Muscle of back (tissue), 11 donors: ENCODE measurements around the gene GPC4. TPM values are rescaled to one million over a fixed set of nuclear protein-coding genes. Genes with fewer than 3 reads are reported as not detected.

Experiments used
- DNase-seq, 3 donors: peaks; one replicate each; pipeline versions ENCODE4 v3.0.0 to v3.0.0-alpha.2; 2013
- polyA plus RNA-seq, 10 donors: library from polyadenylated mRNA; unstranded; fragments of 120-200 nt; gene quantifications; one replicate each; pipeline ENCODE4 v1.2.1, GENCODE V29; 2013; ENCODE audit not compliant: insufficient read length in 10 of 10

Gene GPC4
- polyA plus RNA-seq, 10 donors: 74.8 to 132 (median 97.4) TPM

GRCh38 chrX:133413218-133413925 lies 1.9 kb downstream of the GPC4 start:
- DNase-seq: peak in 1 of 3 donors; percentile 40

DNA sequence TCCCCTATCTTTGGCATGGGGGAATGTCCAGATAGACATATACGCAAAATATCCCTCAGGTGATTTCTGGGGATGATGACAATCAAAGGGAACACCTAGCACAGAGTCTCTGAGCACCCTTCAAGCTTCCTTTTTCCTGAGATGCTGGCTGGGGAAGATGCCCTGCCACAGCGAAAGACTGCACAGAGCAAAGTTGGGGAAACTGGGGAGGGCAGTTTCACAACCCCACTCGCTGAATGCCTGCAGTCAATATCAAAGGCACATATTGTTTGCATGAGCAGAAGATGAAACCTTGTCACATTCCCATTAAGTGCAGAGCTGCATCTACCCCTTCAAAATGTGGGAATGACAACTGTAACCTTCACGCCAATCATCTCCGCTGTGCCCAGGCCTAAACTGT lies 2.6 kb downstream of the GPC4 start:
- DNase-seq: no peak

- DNase-seq: peak; percentile 36 to 55 (median 53)
Measured at GRCh38 chrX:133412246-133412645, 3.0 kb downstream of the GPC4 start.

DNA sequence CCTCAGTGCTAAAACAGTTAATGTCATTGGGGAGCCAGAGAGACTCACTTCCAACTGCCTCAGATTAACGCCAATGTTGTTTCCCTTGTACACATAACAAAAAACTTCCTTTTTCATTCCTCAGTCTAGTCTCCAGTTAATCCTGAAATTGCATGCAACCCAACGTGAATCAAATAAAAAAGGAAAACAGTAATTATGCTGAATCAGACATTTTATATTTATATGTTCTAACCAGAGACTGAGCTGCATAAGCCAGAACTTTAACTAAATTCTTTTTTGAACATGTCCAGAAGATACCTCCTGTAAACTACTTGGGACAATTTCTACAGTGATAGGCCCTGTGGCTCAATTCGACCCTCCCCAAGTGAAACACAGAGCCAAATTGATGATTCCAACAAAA lies 4.7 kb downstream of the GPC4 start:
- no peak for DNase-seq

GRCh38 chrX:133405498-133406185 lies 9.6 kb downstream of the GPC4 start:
- no peak for DNase-seq

DNA sequence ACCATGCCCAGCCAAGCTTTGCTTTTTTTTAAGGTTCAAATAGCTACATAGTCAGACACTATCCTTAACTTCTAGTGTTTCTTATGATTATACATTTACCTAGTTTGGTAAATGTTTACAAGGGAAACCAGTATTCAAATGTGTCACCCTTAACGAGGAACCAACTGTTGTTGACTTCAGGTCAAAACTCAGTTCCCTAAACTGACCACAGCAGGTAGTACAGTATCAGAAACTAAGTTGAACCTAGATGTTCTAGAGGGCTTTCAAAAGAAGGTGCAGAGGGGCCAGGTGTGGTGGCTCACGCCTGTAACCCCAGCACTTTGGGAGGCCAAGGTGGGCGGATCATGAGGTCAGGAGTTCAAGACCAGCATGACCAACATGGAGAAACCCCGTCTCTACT lies 11.3 kb downstream of the GPC4 start:
- no peak for DNase-seq

- no peak for DNase-seq
Measured at GRCh38 chrX:133402830-133403625, 12.3 kb downstream of the GPC4 start.

- peak in 1 of 3 donors; percentile 32 for DNase-seq
Measured at GRCh38 chrX:133402042-133402453, 13.2 kb downstream of the GPC4 start.

DNA sequence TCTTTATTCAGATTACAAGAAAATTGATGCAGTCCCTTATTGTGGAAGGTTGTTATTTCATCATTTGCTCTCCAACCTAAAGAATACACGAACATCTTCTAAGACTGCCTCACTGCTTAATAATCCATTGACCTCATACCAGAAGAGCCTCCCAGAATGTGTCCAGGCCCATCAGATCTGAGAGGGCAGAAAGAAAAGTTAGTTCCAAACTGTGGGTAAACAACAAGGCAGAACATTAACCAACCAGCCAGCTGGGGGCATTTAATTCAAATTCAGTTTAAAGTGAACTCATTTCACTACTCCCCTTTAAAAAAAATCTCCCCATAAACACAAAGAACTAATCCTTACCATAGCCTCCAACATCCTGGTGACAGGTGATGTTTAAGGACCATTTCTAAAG lies 13.8 kb downstream of the GPC4 start:
- no peak for DNase-seq

DNA sequence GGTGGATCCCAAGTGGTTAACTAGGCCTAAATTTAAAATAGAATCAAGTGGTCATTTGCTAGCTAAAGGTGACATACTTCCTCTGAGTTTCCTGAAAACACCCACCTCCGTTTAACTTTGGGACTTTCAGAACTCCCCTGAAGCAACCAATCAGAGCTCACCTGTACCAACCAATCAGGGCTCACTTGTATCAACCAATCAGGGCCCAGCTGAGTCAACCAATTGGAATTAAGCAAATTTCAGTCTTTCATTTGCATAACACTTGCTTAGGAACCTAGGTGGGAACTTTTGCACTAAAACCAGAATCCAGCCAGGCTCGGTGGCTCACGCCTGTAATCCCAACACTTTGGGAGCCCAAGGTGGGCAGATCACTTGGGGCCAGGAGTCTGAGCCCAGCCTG lies 15.9 kb downstream of the GPC4 start:
- DNase-seq: no peak

- no peak for DNase-seq
Measured at GRCh38 chrX:133394765-133395164, 20.5 kb downstream of the GPC4 start.

DNA sequence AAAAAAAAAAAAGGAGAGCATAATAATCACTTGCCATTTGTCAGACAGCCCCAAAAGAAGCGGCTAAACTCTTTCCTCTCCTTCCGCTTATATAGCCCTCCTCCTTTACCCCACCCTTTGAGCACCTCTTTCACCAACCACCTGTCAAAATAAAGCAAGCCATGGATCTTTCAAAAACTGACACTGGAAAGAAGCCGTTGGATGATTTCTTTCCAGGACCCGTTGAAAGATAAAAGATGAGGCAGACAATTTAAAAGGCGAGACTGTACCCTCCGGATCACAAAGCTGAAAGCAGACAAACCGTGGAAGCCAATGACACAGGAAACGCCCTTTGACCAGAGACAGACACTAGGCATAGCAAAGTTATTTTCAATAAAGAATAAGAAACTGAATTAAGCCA lies 22.6 kb downstream of the GPC4 start:
- no peak for DNase-seq

DNA sequence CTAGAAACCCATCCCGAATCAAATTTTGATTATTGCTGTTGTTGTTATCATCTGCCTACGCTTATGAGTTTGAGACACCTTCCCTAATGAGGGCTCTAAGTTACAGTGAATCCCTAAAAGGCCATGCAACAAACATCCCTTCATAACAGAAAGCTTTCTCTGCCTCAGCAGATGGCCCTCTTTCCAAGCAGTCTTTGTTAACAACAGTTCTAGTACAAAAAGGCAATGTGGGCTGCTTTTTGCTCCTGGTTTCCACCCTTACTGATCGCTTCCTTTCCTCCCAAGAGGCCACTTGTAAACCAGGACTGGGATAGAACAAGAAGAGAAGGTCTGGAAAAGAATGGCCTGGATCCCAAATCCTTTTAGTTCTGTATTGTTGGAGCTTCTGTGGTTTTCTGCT lies 24.2 kb downstream of the GPC4 start:
- DNase-seq: no peak

DNA sequence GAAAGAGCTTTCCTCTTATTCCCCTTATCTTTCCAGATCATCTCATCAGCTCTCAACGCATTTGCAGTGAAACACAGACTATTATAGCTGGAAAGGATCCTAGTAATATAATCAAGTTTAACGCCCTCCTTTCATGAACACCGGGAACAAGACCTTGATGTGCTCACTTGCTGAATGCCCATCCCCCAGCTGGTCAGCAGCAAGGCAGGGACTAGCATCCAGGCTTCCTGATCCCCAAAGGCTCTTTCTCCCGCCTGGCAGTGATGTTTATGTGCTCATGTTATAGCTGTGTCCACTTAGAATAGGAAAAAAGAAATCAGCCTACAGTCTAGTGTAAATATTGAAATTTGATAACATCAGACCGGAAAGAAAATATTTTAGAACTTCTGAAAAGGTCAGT lies 24.6 kb downstream of the GPC4 start:
- DNase-seq: no peak

GRCh38 chrX:133389975-133390374 lies 25.3 kb downstream of the GPC4 start:
- DNase-seq: no peak

DNA sequence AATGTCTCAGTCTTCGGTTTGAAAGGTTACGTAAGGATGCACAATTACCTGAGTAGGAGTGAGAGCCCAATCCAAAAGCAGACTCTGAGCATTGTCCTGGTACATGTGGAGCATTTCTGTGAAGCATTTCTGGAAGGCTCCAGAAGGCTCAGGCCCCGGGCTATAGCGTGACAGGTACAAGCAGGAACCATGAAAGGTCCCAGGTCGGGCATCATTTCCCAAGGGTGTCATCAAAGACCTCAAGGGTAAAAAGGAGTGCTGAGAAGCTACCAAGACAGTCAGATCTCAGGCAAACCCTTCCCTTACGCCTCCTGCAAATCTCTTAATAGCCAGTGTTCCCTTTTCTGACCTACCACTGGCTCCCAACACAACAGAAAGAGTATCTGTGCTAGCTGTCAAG lies 30.8 kb downstream of the GPC4 start:
- DNase-seq: no peak

GRCh38 chrX:133380711-133381619 lies 34.3 kb downstream of the GPC4 start:
- no peak for DNase-seq

- no peak for DNase-seq
Measured at GRCh38 chrX:133376422-133376821, 38.9 kb downstream of the GPC4 start.

DNA sequence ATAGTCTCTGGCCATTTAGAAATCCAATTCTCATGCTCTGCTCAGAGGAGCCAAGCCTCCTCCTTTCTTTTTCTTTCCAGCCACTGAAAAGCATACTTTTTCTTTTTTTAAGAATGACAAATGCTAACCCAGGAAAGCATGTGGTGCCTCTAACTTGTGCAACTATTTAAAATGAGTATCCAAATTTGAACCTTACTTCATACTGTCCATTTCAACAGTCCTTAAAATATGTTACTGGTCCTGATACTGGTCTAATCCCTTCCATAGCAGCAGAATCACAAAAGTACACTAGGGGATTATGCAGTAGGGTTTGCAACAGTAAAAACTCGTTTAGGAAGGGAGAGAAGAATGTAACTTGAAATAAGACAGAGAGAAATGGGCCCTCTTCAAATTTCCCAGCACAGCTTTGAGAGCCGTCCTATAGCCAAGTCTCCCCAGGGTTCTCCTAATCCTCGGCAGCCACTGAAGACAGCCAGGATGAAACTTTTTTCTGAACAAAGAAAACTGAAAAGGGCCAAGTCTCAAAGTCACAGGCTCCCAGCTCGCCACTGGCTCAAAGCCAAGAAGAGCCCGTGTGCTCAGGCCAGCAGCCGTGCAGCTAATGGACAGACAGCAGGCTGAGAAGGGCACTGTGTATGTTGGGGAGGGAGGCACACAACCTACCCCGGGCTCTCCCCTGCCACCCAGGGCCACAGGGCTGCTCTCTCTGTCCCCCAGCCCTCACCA lies 39.5 kb downstream of the GPC4 start:
- peak in 2 of 3 donors; percentile 34 to 66 for DNase-seq

DNA sequence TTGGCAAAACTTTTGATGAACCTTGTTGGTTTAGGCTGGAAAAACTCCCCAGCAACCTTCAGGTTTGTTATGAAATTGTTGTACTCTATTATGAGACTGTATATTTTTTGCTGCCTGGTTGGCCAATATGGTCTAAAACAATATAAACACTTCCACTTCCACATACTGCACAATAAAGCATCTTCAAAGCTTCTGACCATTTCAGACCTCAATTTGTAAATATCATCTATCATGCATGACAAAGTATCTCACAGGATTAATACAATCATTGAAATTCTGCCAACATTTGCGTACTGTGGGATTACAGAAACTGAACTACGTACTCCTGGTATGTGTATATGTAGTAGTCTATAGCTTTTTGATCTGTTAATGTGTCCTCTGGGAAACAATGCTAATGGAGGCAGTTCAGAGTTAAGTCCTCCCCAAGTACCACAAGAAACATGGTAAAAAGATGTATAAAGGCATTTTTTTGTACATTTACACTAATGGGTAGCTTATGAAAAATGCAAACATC lies 40.4 kb downstream of the GPC4 start:
- peak in 1 of 3 donors; percentile 27 for DNase-seq
